Stimulated activated memory B cell treated with anti-CD40 and anti-IgM and Interleukin-4, amounts not matched to agents 10 μg/mL and 1 μg/mL and 100 μg/mL, for 72 hours (primary cell): ENCODE data around the gene COPZ1.
A peak's percentile ranks its signal among the peaks of the same experiment; 100 is the strongest.

Experiments used
- ATAC-seq: fragments of 150-1000 bp; cut with Tn5 transposase; 2 replicates; pipeline ENCODE4 v1.10.0; 2021
- H3K27ac Mint-ChIP-seq: one replicate; pipeline ENCODE4 v1.8.0; 2022; ENCODE audit warnings: mild to moderate bottlenecking, mixed read lengths
- H3K27me3 Mint-ChIP-seq: one replicate; pipeline ENCODE4 v1.8.0; 2022; ENCODE audit warnings: mixed read lengths
- H3K36me3 Mint-ChIP-seq: one replicate; pipeline ENCODE4 v1.8.0; 2022; ENCODE audit warnings: mixed read lengths
- H3K4me1 Mint-ChIP-seq: one replicate; pipeline ENCODE4 v1.8.0; 2022; ENCODE audit warnings: mixed read lengths
- H3K4me3 Mint-ChIP-seq: one replicate; pipeline ENCODE4 v1.8.0; 2022; ENCODE audit warnings: mild to moderate bottlenecking, moderate library complexity, mixed read lengths
- H3K9me3 Mint-ChIP-seq: one replicate; pipeline ENCODE4 v1.8.0; 2022; ENCODE audit warnings: mixed read lengths

COPZ1 gene

GRCh38 chr12:54287261-54288157, 37.4 kb upstream of the COPZ1 start:
- peaks cover 26% of the 10 kb centered on the region for H3K36me3 Mint-ChIP-seq
- no peaks in the 10 kb centered on the region for H3K9me3 Mint-ChIP-seq
- peaks cover 54% of the 10 kb centered on the region for H3K4me1 Mint-ChIP-seq
- H3K4me3 Mint-ChIP-seq = no peak overlapping the region
- H3K27me3 Mint-ChIP-seq = no peaks in the 10 kb centered on the region
- no peak for ATAC-seq
- H3K27ac Mint-ChIP-seq = no peak overlapping the region

GRCh38 chr12:54292083-54292930, 32.6 kb upstream of the COPZ1 start:
- ATAC-seq = no peak
- H3K27me3 Mint-ChIP-seq = no peaks in the 10 kb centered on the region
- H3K36me3 Mint-ChIP-seq = peaks cover 7% of the 10 kb centered on the region
- no peaks in the 10 kb centered on the region for H3K9me3 Mint-ChIP-seq
- peaks cover 17% of the 10 kb centered on the region for H3K4me1 Mint-ChIP-seq
- H3K4me3 Mint-ChIP-seq = no peak overlapping the region
- H3K27ac Mint-ChIP-seq = no peak overlapping the region

GRCh38 chr12:54292931-54293241, 32.0 kb upstream of the COPZ1 start:
- peaks cover under 1% of the 10 kb centered on the region for H3K36me3 Mint-ChIP-seq
- H3K4me3 Mint-ChIP-seq = no peak overlapping the region
- no peak overlapping the region for H3K27ac Mint-ChIP-seq
- peaks cover 20% of the 10 kb centered on the region for H3K4me1 Mint-ChIP-seq
- H3K27me3 Mint-ChIP-seq = peaks cover 3% of the 10 kb centered on the region
- no peak for ATAC-seq
- no peaks in the 10 kb centered on the region for H3K9me3 Mint-ChIP-seq

GRCh38 chr12:54294152-54294952, 30.6 kb upstream of the COPZ1 start:
- Mint-ChIP-seq H3K27me3 (peaks cover 13% of the 10 kb centered on the region), H3K4me1 (peaks cover 10% of the 10 kb centered on the region), H3K9me3 (no peaks in the 10 kb centered on the region), H3K4me3 (no peak overlapping the region), H3K36me3 (no peaks in the 10 kb centered on the region), H3K27ac (peak overlapping the region; percentile 27)
- ATAC-seq = peak; percentile 68

- no peaks in the 10 kb centered on the region for H3K9me3 Mint-ChIP-seq
- H3K4me1 Mint-ChIP-seq = peaks cover 12% of the 10 kb centered on the region
- no peak overlapping the region for H3K4me3 Mint-ChIP-seq
- ATAC-seq = no peak
- peaks cover 20% of the 10 kb centered on the region for H3K27me3 Mint-ChIP-seq
- H3K27ac Mint-ChIP-seq = peak overlapping the region; percentile 27
- H3K36me3 Mint-ChIP-seq = no peaks in the 10 kb centered on the region
Observed at GRCh38 chr12:54294953-54295566, 29.9 kb upstream of the COPZ1 start.

GRCh38 chr12:54296393-54297099, 28.4 kb upstream of the COPZ1 start:
- Mint-ChIP-seq H3K27ac (no peak overlapping the region), H3K9me3 (no peaks in the 10 kb centered on the region), H3K27me3 (peaks cover 34% of the 10 kb centered on the region), H3K36me3 (no peaks in the 10 kb centered on the region), H3K4me3 (no peak overlapping the region), H3K4me1 (peaks cover 24% of the 10 kb centered on the region)
- no peak for ATAC-seq

- no peaks in the 10 kb centered on the region for H3K36me3 Mint-ChIP-seq
- H3K9me3 Mint-ChIP-seq = no peaks in the 10 kb centered on the region
- ATAC-seq = no peak
- peaks cover 40% of the 10 kb centered on the region for H3K4me1 Mint-ChIP-seq
- H3K27me3 Mint-ChIP-seq = peaks cover 57% of the 10 kb centered on the region
- no peak overlapping the region for H3K4me3 Mint-ChIP-seq
- H3K27ac Mint-ChIP-seq = no peak overlapping the region
Observed at GRCh38 chr12:54298904-54299303, 26.0 kb upstream of the COPZ1 start.

- no peak overlapping the region for H3K4me3 Mint-ChIP-seq
- peaks cover 47% of the 10 kb centered on the region for H3K4me1 Mint-ChIP-seq
- no peak overlapping the region for H3K27ac Mint-ChIP-seq
- H3K27me3 Mint-ChIP-seq = peaks cover 64% of the 10 kb centered on the region
- no peaks in the 10 kb centered on the region for H3K9me3 Mint-ChIP-seq
- H3K36me3 Mint-ChIP-seq = no peaks in the 10 kb centered on the region
- ATAC-seq = no peak
Observed at GRCh38 chr12:54299515-54300224, 25.3 kb upstream of the COPZ1 start.

- Mint-ChIP-seq H3K27ac (no peak overlapping the region), H3K9me3 (no peaks in the 10 kb centered on the region), H3K36me3 (no peaks in the 10 kb centered on the region), H3K4me3 (no peak overlapping the region), H3K4me1 (peaks cover 51% of the 10 kb centered on the region), H3K27me3 (peaks cover 65% of the 10 kb centered on the region)
- no peak for ATAC-seq
Observed at GRCh38 chr12:54300225-54300731, 24.7 kb upstream of the COPZ1 start.

GRCh38 chr12:54300732-54301427, 24.1 kb upstream of the COPZ1 start, which contains the start of gene NFE2:
NFE2 (minus strand) TSS chr12:54301015; CDS start chr12:54295248, 5,767 bp downstream.
- peaks cover 65% of the 10 kb centered on the region for H3K27me3 Mint-ChIP-seq
- H3K4me3 Mint-ChIP-seq = peak within 1 kb of the TSS; percentile 53
- no peaks in the 10 kb centered on the region for H3K36me3 Mint-ChIP-seq
- H3K27ac Mint-ChIP-seq = no peak within 1 kb of the TSS
- ATAC-seq = peak; percentile 53
- peaks cover 51% of the 10 kb centered on the region for H3K4me1 Mint-ChIP-seq
- H3K9me3 Mint-ChIP-seq = no peaks in the 10 kb centered on the region

- H3K4me3 Mint-ChIP-seq = no peak overlapping the region
- no peaks in the 10 kb centered on the region for H3K36me3 Mint-ChIP-seq
- H3K27me3 Mint-ChIP-seq = peaks cover 65% of the 10 kb centered on the region
- peaks cover 51% of the 10 kb centered on the region for H3K4me1 Mint-ChIP-seq
- no peak for ATAC-seq
- H3K27ac Mint-ChIP-seq = no peak overlapping the region
- H3K9me3 Mint-ChIP-seq = no peaks in the 10 kb centered on the region
Observed at GRCh38 chr12:54301428-54302048, 23.4 kb upstream of the COPZ1 start.

- ATAC-seq = no peak
- H3K27me3 Mint-ChIP-seq = peaks cover 73% of the 10 kb centered on the region
- H3K36me3 Mint-ChIP-seq = no peaks in the 10 kb centered on the region
- peaks cover 55% of the 10 kb centered on the region for H3K4me1 Mint-ChIP-seq
- H3K9me3 Mint-ChIP-seq = no peaks in the 10 kb centered on the region
- H3K4me3 Mint-ChIP-seq = no peak overlapping the region
- H3K27ac Mint-ChIP-seq = no peak overlapping the region
Observed at GRCh38 chr12:54303640-54304039, 21.3 kb upstream of the COPZ1 start.
